ENCODE results near the gene TNIP1.

The TNIP1 gene

GRCh38 chr5:151001436-151001835 is 79.4 kb downstream of the TNIP1 start:
- DNase-seq (ENCODE audit: low spot score): no peak

DNA sequence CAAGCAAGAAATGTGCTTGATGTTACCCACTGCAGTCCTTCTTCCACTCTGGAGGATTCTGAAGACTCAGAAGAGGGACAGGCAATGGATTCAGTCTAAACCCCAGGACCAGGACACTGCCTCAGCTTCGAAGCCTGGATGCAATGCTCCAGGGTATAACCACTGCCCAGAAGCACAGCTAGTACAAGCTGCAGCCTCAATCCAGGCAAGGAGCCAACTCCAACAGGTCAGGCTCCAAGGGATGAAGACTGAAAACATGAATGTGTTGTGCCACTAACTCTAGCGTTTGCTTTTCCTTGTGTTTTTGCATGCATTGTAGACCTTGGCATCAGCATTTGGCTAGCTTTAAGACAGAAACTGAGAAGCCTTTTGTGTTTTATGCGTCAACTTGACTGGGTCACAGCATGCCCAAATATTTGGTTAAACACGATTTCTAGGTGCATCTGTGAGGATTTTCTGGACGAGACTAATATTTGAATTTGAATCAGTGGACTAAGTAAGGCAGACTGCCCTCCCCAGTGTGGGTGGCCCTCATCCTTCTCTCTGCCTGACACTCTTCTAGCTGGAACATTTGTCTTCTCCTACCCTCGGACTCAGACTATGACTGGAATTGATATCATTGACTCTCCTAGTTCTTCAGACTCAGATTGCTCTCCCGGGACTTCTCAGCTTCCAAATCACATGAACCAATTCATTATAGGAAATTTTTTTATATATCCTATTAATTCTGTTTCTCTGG is 81.0 kb downstream of the TNIP1 start:
- no peak for DNase-seq (ENCODE audit: low spot score)

DNA sequence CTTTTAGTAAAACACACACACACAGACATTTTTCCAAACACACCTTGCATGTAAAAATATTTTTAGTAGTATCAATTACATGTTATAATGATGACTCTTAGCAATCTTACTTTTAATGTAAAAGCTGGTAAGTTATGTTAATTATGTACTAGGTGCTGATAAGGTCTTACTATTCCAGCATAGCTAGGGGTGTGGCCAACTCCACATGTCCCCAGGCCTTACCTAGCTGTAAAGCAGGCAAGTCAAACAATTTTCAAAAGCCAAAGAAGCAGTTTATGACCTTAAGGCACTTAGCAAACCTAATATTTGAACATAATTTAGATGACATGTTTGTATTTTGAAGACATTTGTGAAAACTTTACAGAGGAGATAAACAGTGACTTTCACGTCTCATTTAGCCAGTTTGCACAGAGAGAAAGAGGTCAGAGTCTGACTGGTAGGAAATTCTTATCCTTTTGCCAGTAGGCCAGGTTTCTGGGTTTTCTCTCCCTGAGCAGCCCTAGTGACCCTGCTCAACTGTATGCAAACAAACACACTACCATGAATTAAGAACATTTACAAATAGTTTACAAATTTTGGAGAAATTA is 86.9 kb downstream of the TNIP1 start:
- DNase-seq (ENCODE audit: low spot score): no peak

- DNase-seq (ENCODE audit: low spot score): no peak
Observed at GRCh38 chr5:150993422-150993821, 87.4 kb downstream of the TNIP1 start.

GRCh38 chr5:150992705-150993104 is 88.1 kb downstream of the TNIP1 start:
- no peak for DNase-seq (ENCODE audit: low spot score)

DNA sequence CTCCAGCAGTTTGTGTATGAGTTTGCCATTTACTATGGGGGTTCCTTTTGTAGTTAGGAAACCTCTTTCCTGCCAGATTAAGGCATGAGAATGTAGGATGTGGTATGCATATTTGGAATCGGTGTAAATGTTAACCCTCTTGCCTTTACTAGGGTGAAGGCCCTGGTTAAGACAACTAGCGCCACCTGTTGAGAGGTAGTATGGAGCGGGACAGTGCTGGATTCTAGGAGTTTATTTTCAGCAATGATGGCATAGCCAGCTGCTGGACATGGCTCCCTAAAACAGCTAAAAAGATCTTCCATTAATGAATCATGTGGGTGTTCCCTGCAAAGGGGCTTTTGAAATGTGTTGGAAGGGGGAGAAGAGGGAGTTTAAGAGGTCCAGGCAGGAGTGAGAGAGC is 91.1 kb downstream of the TNIP1 start:
- DNase-seq (ENCODE audit: low spot score): no peak

- no peak for DNase-seq (ENCODE audit: low spot score)
Observed at GRCh38 chr5:150987746-150988145, 93.1 kb downstream of the TNIP1 start.
